Tibial nerve (tissue), 4 donors: ENCODE results near the gene TBC1D4. TPM values are rescaled to one million over a fixed set of nuclear protein-coding genes. Genes with fewer than 3 reads are reported as not detected.

Source experiments
- DNase-seq, 2 donors: peaks; one replicate each; pipeline ENCODE4 v3.0.0-alpha.2; 2019; ENCODE audit warnings: low spot score in 2 of 2
- H3K27ac ChIP-seq, 4 donors: fragments of 200-600 bp; sonication (generic) in 3 of 4; one replicate each; pipeline ENCODE4 v1.5.1; 2017 to 2019; ENCODE audit warnings: mild to moderate bottlenecking in 1 of 4
- H3K27me3 ChIP-seq, 2 donors: fragments of 200-600 bp; sonication (generic) in 1 of 2; one replicate each; pipeline versions ENCODE4 v1.5.1 to v1.6.0; 2017 to 2019
- H3K36me3 ChIP-seq, 3 donors: fragments of 200-600 bp; sonication (generic); one replicate each; pipeline ENCODE4 v1.5.1; 2018 to 2019
- H3K4me1 ChIP-seq, 4 donors: fragments of 200-600 bp; sonication (generic) in 3 of 4; one replicate each; pipeline ENCODE4 v1.5.1; 2017 to 2019
- H3K4me3 ChIP-seq, 4 donors: fragments of 200-600 bp; sonication (generic) in 3 of 4; one replicate each; pipeline ENCODE4 v1.5.1; 2017 to 2019; ENCODE audit warnings: mild to moderate bottlenecking in 1 of 4, moderate library complexity in 1 of 4
- H3K9me3 ChIP-seq, 4 donors: fragments of 200-600 bp; sonication (generic) in 3 of 4; one replicate each; pipeline ENCODE4 v1.5.1; 2017 to 2019
- CTCF ChIP-seq, 5 experiments: fragments of 200-600 bp in 3 of 5; fragments of 450-650 bp in 2 of 5; sonication (generic) in 3 of 5; IDR thresholded peaks; one replicate each; pipeline ENCODE4 v1.5.1; 2016 to 2019; ENCODE audit warnings: antibody characterized with exemption in 5 of 5, mild to moderate bottlenecking in 3 of 5, moderate library complexity in 2 of 5
- EP300 ChIP-seq, 2 donors: sonication (generic); formaldehyde crosslinking; IDR thresholded peaks; one replicate each; pipeline ENCODE4 v1.6.1; 2017; ENCODE audit warnings: antibody characterized with exemption in 2 of 2, mild to moderate bottlenecking in 1 of 2
- POLR2A ChIP-seq, 2 donors: fragments of 450-650 bp; IDR thresholded peaks; one replicate each; pipeline ENCODE4 v1.6.1; 2017; ENCODE audit warnings: antibody characterized with exemption in 2 of 2, mild to moderate bottlenecking in 2 of 2, moderate library complexity in 2 of 2
- WGBS, 2 donors: methylation state at CpG; one replicate each; pipeline ENCODE4 v1.1.5; 2018; 5-methylcytosine and 5-hydroxymethylcytosine counted together
- total RNA-seq, 4 donors: library from RNA; depleted of rRNA; stranded (reverse); fragments of >200 nt; gene quantifications; one replicate each; pipeline ENCODE4 v1.1.0, GENCODE V29; 2016

TBC1D4 gene
- total RNA-seq, 4 donors from 2014 or later = 17.7 to 45.4 (median 33.4) TPM

GRCh38 chr13:75371203-75371602, 110.8 kb downstream of the TBC1D4 start:
- no peaks in the 10 kb centered on the region for H3K36me3 ChIP-seq
- TF ChIP-seq CTCF (IDR thresholded peaks at IDR 0.05) (no peak), POLR2A (IDR thresholded peaks at IDR 0.05) (no peak), EP300 (IDR thresholded peaks at IDR 0.05) (no peak)
- H3K9me3 ChIP-seq = no peaks in the 10 kb centered on the region
- no peak overlapping the region for H3K27ac ChIP-seq
- H3K4me3 ChIP-seq = no peak overlapping the region
- H3K27me3 ChIP-seq = no peaks in the 10 kb centered on the region
- no peak for DNase-seq
- H3K4me1 ChIP-seq = peaks cover 0 to 34% (median 15%) of the 10 kb centered on the region in 4 donors

- Histone ChIP-seq H3K36me3 (no peaks in the 10 kb centered on the region), H3K27ac (no peak overlapping the region), H3K9me3 (no peaks in the 10 kb centered on the region), H3K4me3 (no peak overlapping the region), H3K4me1 (peaks cover 0 to 34% (median 15%) of the 10 kb centered on the region in 4 donors), H3K27me3 (no peaks in the 10 kb centered on the region)
- 97 to 98% methylated on average over 1 of the region's 1 CpG for WGBS, 2 donors
- no peak for DNase-seq
- TF ChIP-seq EP300 (IDR thresholded peaks at IDR 0.05) (no peak), CTCF (IDR thresholded peaks at IDR 0.05) (no peak), POLR2A (IDR thresholded peaks at IDR 0.05) (no peak)
Measured at GRCh38 chr13:75370774-75371173, 111.2 kb downstream of the TBC1D4 start.

GRCh38 chr13:75369981-75370380, 112.0 kb downstream of the TBC1D4 start:
- peaks cover 0 to 34% (median 15%) of the 10 kb centered on the region in 4 donors for H3K4me1 ChIP-seq
- TF ChIP-seq POLR2A (IDR thresholded peaks at IDR 0.05) = no peak
- no peak for TF ChIP-seq EP300 (IDR thresholded peaks at IDR 0.05)
- TF ChIP-seq CTCF (IDR thresholded peaks at IDR 0.05) = no peak
- no peak for DNase-seq

GRCh38 chr13:75368167-75368566, 113.8 kb downstream of the TBC1D4 start:
- Histone ChIP-seq H3K27me3 (no peaks in the 10 kb centered on the region), H3K36me3 (no peaks in the 10 kb centered on the region), H3K4me3 (no peak overlapping the region), H3K4me1 (peaks cover 0 to 27% (median 13%) of the 10 kb centered on the region in 4 donors), H3K9me3 (no peaks in the 10 kb centered on the region), H3K27ac (peak overlapping the region in 2 of 4 donors; percentile 19 to 61)
- peak in 1 of 2 donors; percentile 70 for DNase-seq
- TF ChIP-seq POLR2A (IDR thresholded peaks at IDR 0.05) (no peak), EP300 (IDR thresholded peaks at IDR 0.05) (peak in 1 of 2 donors; percentile 23)
- WGBS, 2 donors = 8% methylated on average over 3 of the region's 3 CpGs

More at GRCh38 chr13:75369981-75370380, 112.0 kb downstream of the TBC1D4 start:
- no peaks in the 10 kb centered on the region for H3K27me3 ChIP-seq
- no peak overlapping the region for H3K27ac ChIP-seq
- H3K36me3 ChIP-seq = no peaks in the 10 kb centered on the region
- H3K4me3 ChIP-seq = no peak overlapping the region
- H3K9me3 ChIP-seq = no peaks in the 10 kb centered on the region
- 90 to 94% methylated on average over 3 of the region's 3 CpGs for WGBS, 2 donors

GRCh38 chr13:75366380-75367280, 115.3 kb downstream of the TBC1D4 start:
- TF ChIP-seq POLR2A (IDR thresholded peaks at IDR 0.05) (no peak), CTCF (IDR thresholded peaks at IDR 0.05) (no peak), EP300 (IDR thresholded peaks at IDR 0.05) (no peak)
- H3K27me3 ChIP-seq = no peaks in the 10 kb centered on the region
- DNase-seq = no peak
- WGBS, 2 donors = 77 to 83% methylated on average over 3 of the region's 3 CpGs
- no peak overlapping the region for H3K27ac ChIP-seq
- peaks cover 0 to 7% (median 0%) of the 10 kb centered on the region in 3 donors for H3K36me3 ChIP-seq
- peaks cover 0 to 21% (median 8%) of the 10 kb centered on the region in 4 donors for H3K4me1 ChIP-seq
- no peak overlapping the region for H3K4me3 ChIP-seq
- no peaks in the 10 kb centered on the region for H3K9me3 ChIP-seq
